Keratinocyte (primary cell): Measurements from ENCODE around the gene PAXIP1. TPM values are rescaled to one million over a fixed set of nuclear protein-coding genes. Genes with fewer than 3 reads are reported as not detected.

Source experiments
- DNase-seq: peaks from one replicate; pipeline ENCODE4 v3.0.0-alpha.2; 2011; ENCODE audit warnings: low read depth, missing footprints, low spot score
- FAIRE-seq: peaks from 2 replicates; lab custom pipeline; 2011; peaks lifted over from hg19 to GRCh38; lab: Jason Lieb, UNC
- H2AFZ ChIP-seq: 2 replicates; pipeline ENCODE4 v1.6.0; 2012; ENCODE audit warnings: low read length, control low read depth, inconsistent platforms; ENCODE audit not compliant: control insufficient read depth
- H3K27ac ChIP-seq: 2 replicates; pipeline ENCODE4 v1.5.1; 2011; ENCODE audit warnings: low read length; ENCODE audit not compliant: control insufficient read depth, insufficient read depth
- H3K27me3 ChIP-seq: 3 replicates; pipeline ENCODE4 v1.6.0; 2011; ENCODE audit warnings: low read length; ENCODE audit not compliant: control insufficient read depth, insufficient read depth; ENCODE audit errors: extremely low read depth
- H3K36me3 ChIP-seq, 2 experiments: 2 replicates in 1 of 2; 3 replicates in 1 of 2; pipeline ENCODE4 v1.5.1; 2011; ENCODE audit warnings: low read length in 2 of 2, mild to moderate bottlenecking in 1 of 2; ENCODE audit not compliant: control insufficient read depth in 2 of 2, insufficient read depth in 2 of 2; ENCODE audit errors: extremely low read depth in 1 of 2
- H3K4me1 ChIP-seq: 3 replicates; pipeline ENCODE4 v1.5.1; 2011; ENCODE audit warnings: low read length; ENCODE audit not compliant: control insufficient read depth, insufficient read depth; ENCODE audit errors: extremely low read depth
- H3K4me2 ChIP-seq: 3 replicates; pipeline ENCODE4 v1.6.0; 2011; ENCODE audit warnings: low read depth, low read length; ENCODE audit not compliant: control insufficient read depth, insufficient read depth; ENCODE audit errors: extremely low read depth
- H3K4me3 ChIP-seq, 3 experiments: fragments of 200-600 bp in 1 of 3; sonication (generic) in 1 of 3; 2 replicates in 2 of 3; 3 replicates in 1 of 3; pipeline ENCODE4 v1.5.1; 2011 to 2016; ENCODE audit warnings: low read length in 3 of 3, mild to moderate bottlenecking in 3 of 3, control low read depth in 2 of 3, inconsistent platforms in 1 of 3, low read depth in 1 of 3, mixed read lengths in 1 of 3, mixed run types in 1 of 3, moderate library complexity in 1 of 3; ENCODE audit not compliant: control insufficient read depth in 2 of 3, insufficient read depth in 2 of 3; ENCODE audit errors: extremely low read depth in 1 of 3
- H3K79me2 ChIP-seq: 2 replicates; pipeline ENCODE4 v1.6.0; 2012; ENCODE audit warnings: low read length; ENCODE audit not compliant: control insufficient read depth, insufficient read depth
- H3K9ac ChIP-seq: 3 replicates; pipeline ENCODE4 v1.6.0; 2011; ENCODE audit warnings: low read length; ENCODE audit not compliant: control insufficient read depth, insufficient read depth; ENCODE audit errors: extremely low read depth
- H3K9me1 ChIP-seq: 3 replicates; pipeline ENCODE4 v1.6.0; 2011; ENCODE audit warnings: low read length; ENCODE audit not compliant: control insufficient read depth, insufficient read depth; ENCODE audit errors: extremely low read depth
- H3K9me3 ChIP-seq: 2 replicates; pipeline ENCODE4 v1.5.1; 2012; ENCODE audit warnings: low read depth, low read length; ENCODE audit not compliant: control insufficient read depth
- H4K20me1 ChIP-seq: 3 replicates; pipeline ENCODE4 v1.6.0; 2011; ENCODE audit warnings: low read length; ENCODE audit not compliant: control insufficient read depth, insufficient read depth; ENCODE audit errors: extremely low read depth
- CTCF ChIP-seq, 3 experiments: IDR thresholded peaks in 1 of 3; conservative IDR thresholded peaks in 1 of 3; optimal IDR thresholded peaks in 1 of 3; 2 replicates in 2 of 3; 3 replicates in 1 of 3; pipeline versions ENCODE3 to v1.5.1; 2011; ENCODE audit warnings: low read length in 3 of 3, mild to moderate bottlenecking in 3 of 3, moderate library complexity in 2 of 3, control low read depth in 1 of 3, inconsistent platforms in 1 of 3; ENCODE audit not compliant: insufficient read depth in 2 of 3; ENCODE audit errors: extremely low read depth in 1 of 3
- EZH2 ChIP-seq: IDR thresholded peaks from one replicate; pipeline ENCODE4 v1.6.1; 2012; ENCODE audit warnings: inconsistent platforms, mild to moderate bottlenecking, low read length, moderate library complexity
- dilution Hi-C: fragments of 300-500 bp; cut with MboI; formaldehyde crosslinking; loops from one replicate; pipeline ENCODE4 v1.7.0; 2020; ENCODE audit warnings: low sequenced_read_pairs; ENCODE audit not compliant: extremely low pct_ligation_motif_present
- polyA plus RNA-seq, 5 experiments: library from polyadenylated mRNA; depleted of rRNA in 3 of 5; stranded (reverse) in 3 of 5; stranded (forward) in 1 of 5; unstranded in 1 of 5; fragments of >200 nt; gene quantifications; 1 replicate in 1 of 5; 2 replicates in 3 of 5; 3 replicates in 1 of 5; pipeline versions ENCODE4 v1.2.1 to v1.2.3, GENCODE V29; 2011 to 2012; ENCODE audit warnings: missing spikeins in 2 of 5, low read depth in 1 of 5, low replicate concordance in 1 of 5

The PAXIP1 gene
- polyA plus RNA-seq, 1 donor (not counting 4 experiments of a cell fraction or from before 2014, with no cell fraction given), result 9.4 TPM

GRCh38 chr7:155007947-155008346 lies 5.0 kb upstream of the PAXIP1 start:
- Histone ChIP-seq H3K27ac (no peak overlapping the region), H3K4me1 (peaks cover 7% of the 10 kb centered on the region), H3K27me3 (no peaks in the 10 kb centered on the region), H3K9me3 (no peaks in the 10 kb centered on the region), H4K20me1 (no peaks in the 10 kb centered on the region), H3K9me1 (no peaks in the 10 kb centered on the region), H3K9ac (no peak overlapping the region), H3K36me3 (peaks cover 0 to 3% of the 10 kb centered on the region in 2 experiments), H2AFZ (no peak overlapping the region), H3K79me2 (peaks cover 16% of the 10 kb centered on the region), H3K4me3 (no peak overlapping the region), H3K4me2 (no peak overlapping the region)
- peak; percentile 12 to 44 (median 14) for TF ChIP-seq CTCF (optimal IDR thresholded peaks at IDR 0.05 in 1 of 3, IDR thresholded peaks at IDR 0.05 in 1 of 3, conservative IDR thresholded peaks at IDR 0.05 in 1 of 3; ENCODE audit: extremely low read depth in 1 of 3, insufficient read depth in 2 of 3, low read length in 3 of 3)
- no peak for TF ChIP-seq EZH2
- DNase-seq (no peak), FAIRE-seq (no peak)
- dilution Hi-C loops, result no loop called here

GRCh38 chr7:155003376-155004214 lies 671 bp upstream of the PAXIP1 start:
- Histone ChIP-seq H3K9me3 (no peaks in the 10 kb centered on the region), H3K9me1 (peaks cover 3% of the 10 kb centered on the region), H2AFZ (peak overlapping the region; percentile 92), H3K36me3 (peaks cover 0 to 3% of the 10 kb centered on the region in 2 experiments), H3K27ac (peak overlapping the region; percentile 69), H3K9ac (peak overlapping the region; percentile 84), H3K79me2 (peaks cover 48% of the 10 kb centered on the region), H3K27me3 (no peaks in the 10 kb centered on the region), H4K20me1 (no peaks in the 10 kb centered on the region), H3K4me1 (peaks cover 10% of the 10 kb centered on the region), H3K4me3 (peak overlapping the region; percentile 86 to 99 (median 92)), H3K4me2 (peak overlapping the region; percentile 96)
- DNase-seq, result no peak
- dilution Hi-C loops, result no loop called here
- no peak for TF ChIP-seq CTCF (optimal IDR thresholded peaks at IDR 0.05 in 1 of 3, IDR thresholded peaks at IDR 0.05 in 1 of 3, conservative IDR thresholded peaks at IDR 0.05 in 1 of 3; ENCODE audit: extremely low read depth in 1 of 3, insufficient read depth in 2 of 3, low read length in 3 of 3)
- TF ChIP-seq EZH2, result no peak
- peak; percentile 55 for FAIRE-seq
